HG03442 (cell line): ENCODE measurements around the gene GCN1.

Experiments used
- ATAC-seq: cut with Tn5 transposase; IDR thresholded peaks from one replicate; pipeline ENCODE4 v1.9.1; 2021; ENCODE audit warnings: mild to moderate bottlenecking, moderate library complexity; ENCODE audit not compliant: unreplicated experiment

GCN1 gene

GRCh38 chr12:120190985-120191480 lies 3.5 kb downstream of the GCN1 start:
- ATAC-seq = no peak

GRCh38 chr12:120190386-120190785 lies 4.1 kb downstream of the GCN1 start:
- ATAC-seq = no peak

GRCh38 chr12:120186654-120187053 lies 7.9 kb downstream of the GCN1 start:
- no peak for ATAC-seq

- no peak for ATAC-seq
Measured at GRCh38 chr12:120183211-120183631, 11.3 kb downstream of the GCN1 start.

GRCh38 chr12:120181991-120182631 lies 12.4 kb downstream of the GCN1 start:
- no peak for ATAC-seq

GRCh38 chr12:120180975-120181374 lies 13.5 kb downstream of the GCN1 start:
- no peak for ATAC-seq

GRCh38 chr12:120175537-120175936 lies 19.0 kb downstream of the GCN1 start:
- ATAC-seq = no peak

GRCh38 chr12:120175062-120175461 lies 19.5 kb downstream of the GCN1 start:
- no peak for ATAC-seq

- no peak for ATAC-seq
Measured at GRCh38 chr12:120172053-120172452, 22.5 kb downstream of the GCN1 start.

- ATAC-seq = no peak
Measured at GRCh38 chr12:120170631-120171030, 23.9 kb downstream of the GCN1 start.

- no peak for ATAC-seq
Measured at GRCh38 chr12:120169946-120170345, 24.6 kb downstream of the GCN1 start.

- ATAC-seq = no peak
Measured at GRCh38 chr12:120168337-120168736, 26.2 kb downstream of the GCN1 start.

GRCh38 chr12:120167529-120168095 lies 26.9 kb downstream of the GCN1 start:
- ATAC-seq = no peak

GRCh38 chr12:120164293-120164692 lies 30.2 kb downstream of the GCN1 start:
- no peak for ATAC-seq

- no peak for ATAC-seq
Measured at GRCh38 chr12:120162763-120163162, 31.8 kb downstream of the GCN1 start.

GRCh38 chr12:120161852-120162251 lies 32.7 kb downstream of the GCN1 start:
- no peak for ATAC-seq

- no peak for ATAC-seq
Measured at GRCh38 chr12:120159509-120160237, 34.8 kb downstream of the GCN1 start.

- no peak for ATAC-seq
Measured at GRCh38 chr12:120158351-120158750, 36.2 kb downstream of the GCN1 start.

- ATAC-seq = no peak
Measured at GRCh38 chr12:120157678-120158077, 36.8 kb downstream of the GCN1 start.

GRCh38 chr12:120156315-120157259 lies 37.9 kb downstream of the GCN1 start:
- no peak for ATAC-seq

- ATAC-seq = no peak
Measured at GRCh38 chr12:120155072-120155471, 39.4 kb downstream of the GCN1 start.
